IMR-90 (cell line): ENCODE data around the gene APC. TPM values are rescaled to one million over a fixed set of nuclear protein-coding genes. Genes with fewer than 3 reads are reported as not detected.

Experiments
- ATAC-seq: fragments of 200-7000 bp; cut with Tn5 transposase; 2 replicates; pipeline ENCODE4 v1.9.1; 2020; ENCODE audit warnings: low read depth, mild to moderate bottlenecking, moderate library complexity
- BruUV-seq: library from RNA; stranded (reverse); fragments of 400-500 nt; replicated peaks from 2 replicates; lab custom pipeline; 2021; lab: Mats Ljungman, UMichigan
- CTCF ChIA-PET: fragments of 300-600 bp; formaldehyde crosslinking; extraction: SDS; loops from one replicate; lab custom pipeline; 2021; ENCODE audit warnings: antibody characterized with exemption; lab: Yijun Ruan, JAX
- POLR2A ChIA-PET: fragments of 300-600 bp; sonication (Branson Sonifier 250); formaldehyde crosslinking; loops from one replicate; lab custom pipeline; 2022; ENCODE audit warnings: antibody characterized with exemption; ENCODE audit not compliant: unreplicated experiment; lab: Charles Lee
- DNase-seq: peaks from one replicate; pipeline ENCODE4 v3.0.0; 2013
- H2AFZ ChIP-seq: replicated peaks from 2 replicates; pipeline ENCODE3; 2013; ENCODE audit warnings: low read length, mild to moderate bottlenecking; ENCODE audit not compliant: poor library complexity
- H2AK5ac ChIP-seq: 2 replicates; pipeline ENCODE4 v1.6.1; 2013; ENCODE audit warnings: low read depth, low read length, inconsistent platforms
- H2AK9ac ChIP-seq: replicated peaks from 2 replicates; pipeline ENCODE3; 2013; ENCODE audit warnings: mild to moderate bottlenecking, low read depth, low read length, moderate library complexity; ENCODE audit not compliant: poor library complexity
- H2BK120ac ChIP-seq: 2 replicates; pipeline ENCODE4 v1.6.1; 2013; ENCODE audit warnings: low read depth, low read length, inconsistent platforms
- H2BK15ac ChIP-seq: 3 replicates; pipeline ENCODE4 v1.6.1; 2013; ENCODE audit warnings: low read depth, low read length, inconsistent platforms
- H2BK20ac ChIP-seq: 2 replicates; pipeline ENCODE4 v1.6.1; 2013; ENCODE audit warnings: low read depth, mild to moderate bottlenecking, inconsistent platforms, low read length, moderate library complexity
- H2BK5ac ChIP-seq: 2 replicates; pipeline ENCODE4 v1.6.1; 2013; ENCODE audit warnings: mild to moderate bottlenecking, low read depth, low read length, inconsistent platforms; ENCODE audit not compliant: poor library complexity, severe bottlenecking
- H3K14ac ChIP-seq: replicated peaks from 2 replicates; pipeline ENCODE4 v1.6.1; 2013; ENCODE audit warnings: low read depth, low read length, inconsistent platforms
- H3K18ac ChIP-seq: 2 replicates; pipeline ENCODE4 v1.6.1; 2013; ENCODE audit warnings: low read depth, low read length, control low read depth
- H3K23ac ChIP-seq: 2 replicates; pipeline ENCODE4 v1.6.1; 2013; ENCODE audit warnings: low read depth, low read length, inconsistent platforms
- H3K27ac ChIP-seq: 2 replicates; pipeline ENCODE4 v1.5.1; 2013; ENCODE audit warnings: mild to moderate bottlenecking, control low read depth, low read length; ENCODE audit not compliant: insufficient read depth
- H3K27me3 ChIP-seq: 2 replicates; pipeline ENCODE4 v1.6.1; 2013; ENCODE audit warnings: low read length; ENCODE audit not compliant: control insufficient read depth, insufficient read depth
- H3K36me3 ChIP-seq: 2 replicates; pipeline ENCODE4 v1.6.1; 2013; ENCODE audit warnings: low read length, mixed read lengths; ENCODE audit not compliant: control insufficient read depth, insufficient read depth
- H3K4ac ChIP-seq: 2 replicates; pipeline ENCODE4 v1.6.1; 2013; ENCODE audit warnings: low read depth, low read length, inconsistent platforms
- H3K4me1 ChIP-seq: 2 replicates; pipeline ENCODE4 v1.6.1; 2013; ENCODE audit warnings: low read length, mixed read lengths; ENCODE audit not compliant: control insufficient read depth, insufficient read depth
- H3K4me2 ChIP-seq: 2 replicates; pipeline ENCODE4 v1.6.1; 2013; ENCODE audit warnings: low read depth, mild to moderate bottlenecking, control low read depth, low read length, moderate library complexity
- H3K4me3 ChIP-seq: 2 replicates; pipeline ENCODE4 v1.5.1; 2013; ENCODE audit warnings: low read depth, mild to moderate bottlenecking, control low read depth, low read length, moderate library complexity; ENCODE audit not compliant: insufficient read depth
- H3K56ac ChIP-seq: 2 replicates; pipeline ENCODE4 v1.6.1; 2013; ENCODE audit warnings: low read length, inconsistent platforms; ENCODE audit not compliant: insufficient read depth; ENCODE audit errors: extremely low read depth
- H3K79me1 ChIP-seq, 2 experiments: 2 replicates each; pipeline ENCODE4 v1.6.1; 2013; ENCODE audit warnings: low read length in 2 of 2, inconsistent platforms in 1 of 2, low read depth in 1 of 2
- H3K9ac ChIP-seq: 2 replicates; pipeline ENCODE4 v1.6.1; 2013; ENCODE audit warnings: low read depth, low read length, control low read depth
- H3K9me1 ChIP-seq: 2 replicates; pipeline ENCODE4 v1.6.1; 2013; ENCODE audit warnings: low read length, inconsistent platforms; ENCODE audit not compliant: insufficient read depth
- H3K9me3 ChIP-seq: 2 replicates; pipeline ENCODE4 v1.6.1; 2013; ENCODE audit warnings: low read length; ENCODE audit not compliant: control insufficient read depth, insufficient read depth
- H4K20me1 ChIP-seq: 2 replicates; pipeline ENCODE4 v1.6.1; 2013; ENCODE audit warnings: low read length, inconsistent platforms; ENCODE audit not compliant: insufficient read depth
- H4K5ac ChIP-seq: 2 replicates; pipeline ENCODE4 v1.6.1; 2013; ENCODE audit warnings: mild to moderate bottlenecking, low read depth, low read length, control low read depth
- H4K8ac ChIP-seq, 2 experiments: 2 replicates each; pipeline ENCODE4 v1.6.1; 2013; ENCODE audit warnings: low read depth in 2 of 2, low read length in 2 of 2, control low read depth in 1 of 2, inconsistent platforms in 1 of 2
- H4K91ac ChIP-seq: 2 replicates; pipeline ENCODE4 v1.6.1; 2013; ENCODE audit warnings: low read depth, low read length, inconsistent platforms; ENCODE audit not compliant: insufficient read depth
- BHLHE40 ChIP-seq: fragments of 150-350 bp; IDR thresholded peaks from 2 replicates; pipeline ENCODE4 v1.6.1; 2016; ENCODE audit warnings: mild to moderate bottlenecking, low read depth, low read length
- CEBPB ChIP-seq: IDR thresholded peaks from 2 replicates; pipeline ENCODE4 v1.6.1; 2012; ENCODE audit warnings: low read depth, low read length, improper control_type of control experiment
- CHD1 ChIP-seq: IDR thresholded peaks from 2 replicates; pipeline ENCODE4 v1.6.1; 2012; ENCODE audit warnings: low read depth, low read length, improper control_type of control experiment
- CTCF ChIP-seq: conservative IDR thresholded peaks from 2 replicates; pipeline ENCODE4 v1.5.1; 2012; ENCODE audit warnings: mild to moderate bottlenecking, low read depth, low read length, improper control_type of control experiment
- ELK1 ChIP-seq: fragments of 150-350 bp; IDR thresholded peaks from 2 replicates; pipeline ENCODE4 v1.6.1; 2016; ENCODE audit warnings: low read depth, mild to moderate bottlenecking, low read length, moderate library complexity, borderline replicate concordance
- FOS ChIP-seq: fragments of 150-350 bp; IDR thresholded peaks from 2 replicates; pipeline ENCODE4 v1.6.1; 2016; ENCODE audit warnings: low read depth, low read length
- MAFK ChIP-seq: IDR thresholded peaks from 2 replicates; pipeline ENCODE4 v1.6.1; 2012; ENCODE audit warnings: low read depth, low read length, improper control_type of control experiment
- MAZ ChIP-seq: IDR thresholded peaks from 2 replicates; pipeline ENCODE4 v1.6.1; 2012; ENCODE audit warnings: low read depth, mild to moderate bottlenecking, low read length, improper control_type of control experiment, moderate library complexity, borderline replicate concordance
- MXI1 ChIP-seq: IDR thresholded peaks from 2 replicates; pipeline ENCODE4 v1.6.1; 2012; ENCODE audit warnings: low read depth, mild to moderate bottlenecking, low read length, moderate library complexity, borderline replicate concordance
- NFE2L2 ChIP-seq: fragments of 150-350 bp; IDR thresholded peaks from 2 replicates; pipeline ENCODE4 v1.6.1; 2016; ENCODE audit warnings: low read depth, mild to moderate bottlenecking, low read length
- POLR2A ChIP-seq: IDR thresholded peaks from 2 replicates; pipeline ENCODE4 v1.6.1; 2012; ENCODE audit warnings: mild to moderate bottlenecking, low read depth, low read length
- RAD21 ChIP-seq: IDR thresholded peaks from 2 replicates; pipeline ENCODE4 v1.6.1; 2012; ENCODE audit warnings: low read length, improper control_type of control experiment
- RCOR1 ChIP-seq: IDR thresholded peaks from 2 replicates; pipeline ENCODE4 v1.6.1; 2012; ENCODE audit warnings: mild to moderate bottlenecking, low read length, improper control_type of control experiment; ENCODE audit not compliant: insufficient replicate concordance
- RFX5 ChIP-seq: IDR thresholded peaks from 2 replicates; pipeline ENCODE4 v1.8.0; 2012; ENCODE audit warnings: low read depth, mild to moderate bottlenecking, low read length, moderate library complexity
- SMC3 ChIP-seq: fragments of 150-350 bp; IDR thresholded peaks from 2 replicates; pipeline ENCODE4 v1.6.1; 2016; ENCODE audit warnings: low read depth, mild to moderate bottlenecking, antibody characterized with exemption, low read length, moderate library complexity
- USF2 ChIP-seq: fragments of 150-350 bp; IDR thresholded peaks from 2 replicates; pipeline ENCODE4 v1.6.1; 2017; ENCODE audit warnings: mild to moderate bottlenecking, antibody characterized with exemption, low read length, low read depth
- WGBS, 2 experiments: methylation state at CpG; one replicate each; pipeline versions ENCODE4 v1.1.5 to v1.1.7; 2013; ENCODE audit warnings: missing lambda C conversion rate in 2 of 2; ENCODE audit not compliant: insufficient read length in 1 of 2; ENCODE audit errors: extremely low coverage in 2 of 2; 5-methylcytosine and 5-hydroxymethylcytosine counted together
- dilution Hi-C: fragments of 300-500 bp; cut with HindIII; formaldehyde crosslinking; loops from one replicate; pipeline ENCODE4 v1.14.3; 2018; ENCODE audit warnings: low sequenced_read_pairs; ENCODE audit not compliant: unreplicated experiment
- in situ Hi-C: fragments of 300-500 bp; cut with MboI; formaldehyde crosslinking; loops from 3 replicates; pipeline ENCODE4 v1.14.3; 2019; ENCODE audit warnings: low sequenced_read_pairs, inconsistent platforms, mixed read lengths
- intact Hi-C: fragments of 100-400 bp; cut with micrococcal nuclease; formaldehyde crosslinking; loops from 2 replicates; pipeline ENCODE4 v1.10.0; 2022
- polyA plus RNA-seq, 3 experiments: library from polyadenylated mRNA; depleted of rRNA; stranded (reverse); fragments of >200 nt; gene quantifications; 2 replicates each; pipeline ENCODE4 v1.2.3, GENCODE V29; 2012; ENCODE audit warnings: low replicate concordance in 1 of 3
- total RNA-seq: library from RNA; depleted of rRNA; stranded (reverse); fragments of >200 nt; gene quantifications from 2 replicates; pipeline ENCODE4 v1.2.3, GENCODE V29; 2012

Gene APC
- total and polyA plus RNA-seq, 2 of the 4 experiments (the other 2 are of a cell fraction): 7.3 to 58.4 TPM

GRCh38 chr5:112762113-112762810 lies 24.6 kb downstream of the APC start:
- in situ Hi-C loops (no loop called here), intact Hi-C loops (no loop called here), dilution Hi-C loops (no loop called here)
- no peak overlapping the region for H2BK15ac ChIP-seq
- H3K23ac ChIP-seq: no peak overlapping the region
- H3K27me3 ChIP-seq: no peaks in the 10 kb centered on the region
- WGBS, 2 experiments: no CpG with 5 or more reads among the region's 1 CpG
- H4K8ac ChIP-seq: no peak overlapping the region
- peaks cover 3% of the 10 kb centered on the region; the same call in 1 of the 2 replicates for H3K36me3 ChIP-seq
- H4K91ac ChIP-seq: no peak overlapping the region
- H3K4me3 ChIP-seq: no peak overlapping the region
- H2AK5ac ChIP-seq: no peak overlapping the region
- H3K56ac ChIP-seq: no peak overlapping the region
- H3K4me2 ChIP-seq: no peak overlapping the region
- no peak overlapping the region for H3K27ac ChIP-seq
- H3K14ac ChIP-seq: no peak overlapping the region
- no TSS peak for BruUV-seq
- H2BK120ac ChIP-seq: no peak overlapping the region
- no peak overlapping the region for H2AK9ac ChIP-seq
- ATAC-seq: peak; percentile 83
- no peaks in the 10 kb centered on the region for H3K4me1 ChIP-seq
- H2AFZ ChIP-seq: no peak overlapping the region
- ChIA-PET CTCF (no interaction called here), POLR2A (no interaction called here)
- H3K9me3 ChIP-seq: no peaks in the 10 kb centered on the region
- H2BK20ac ChIP-seq: no peak overlapping the region
- no peak overlapping the region for H3K18ac ChIP-seq
- DNase-seq: peak; percentile 40
- no peak overlapping the region for H4K5ac ChIP-seq
- no peaks in the 10 kb centered on the region for H4K20me1 ChIP-seq
- H3K4ac ChIP-seq: no peak overlapping the region
- no peak overlapping the region for H3K9ac ChIP-seq
- no peak for TF ChIP-seq USF2
- no peak for TF ChIP-seq MAFK
- TF ChIP-seq FOS: no peak
- no peak for TF ChIP-seq RAD21
- TF ChIP-seq MAZ: no peak
- TF ChIP-seq POLR2A: no peak
- no peak for TF ChIP-seq MXI1
- TF ChIP-seq CEBPB: no peak
- no peak for TF ChIP-seq RFX5
- TF ChIP-seq CTCF: no peak
- TF ChIP-seq SMC3: no peak
- no peak for TF ChIP-seq NFE2L2
- no peak for TF ChIP-seq CHD1
- TF ChIP-seq ELK1: no peak
- TF ChIP-seq RCOR1: no peak
- no peak for TF ChIP-seq BHLHE40
- no peaks in the 10 kb centered on the region for H3K9me1 ChIP-seq
- H2BK5ac ChIP-seq: no peak overlapping the region
- peaks cover 3 to 5% of the 10 kb centered on the region in 2 experiments; a peak in 2 of 4 replicates for H3K79me1 ChIP-seq
